Mucosa of descending colon (tissue), 3 donors: Measurements from ENCODE around the gene IZUMO1. TPM values are rescaled to one million over a fixed set of nuclear protein-coding genes. Genes with fewer than 3 reads are reported as not detected.

Experiments
- ATAC-seq: fragments of 200-7000 bp; cut with Tn5 transposase; one replicate; pipeline ENCODE4 v1.9.1; 2020; ENCODE audit warnings: mild to moderate bottlenecking, moderate library complexity
- DNase-seq, 3 donors: peaks; one replicate each; pipeline ENCODE4 v3.0.0-alpha.2; 2020
- H3K36me3 ChIP-seq: fragments of 200-600 bp; one replicate; pipeline ENCODE4 v1.8.0; 2021; ENCODE audit warnings: low read depth, mild to moderate bottlenecking
- H3K4me1 ChIP-seq: fragments of 200-600 bp; one replicate; pipeline ENCODE4 v1.8.0; 2021; ENCODE audit warnings: low read depth, mild to moderate bottlenecking
- H3K4me3 ChIP-seq: fragments of 200-600 bp; one replicate; pipeline ENCODE4 v1.8.0; 2021; ENCODE audit warnings: mild to moderate bottlenecking
- H3K9me3 ChIP-seq: fragments of 200-600 bp; one replicate; pipeline ENCODE4 v1.8.0; 2021; ENCODE audit warnings: mild to moderate bottlenecking
- CTCF ChIP-seq: fragments of 200-600 bp; IDR thresholded peaks from one replicate; pipeline ENCODE4 v1.8.0; 2022; ENCODE audit warnings: antibody characterized with exemption, mild to moderate bottlenecking
- intact Hi-C, 2 donors: fragments of 100-400 bp; cut with DNase I in 1 of 2; cut with micrococcal nuclease in 1 of 2; formaldehyde crosslinking; loops; one replicate each; pipeline versions ENCODE4 v1.11.0 to v1.11.1; 2022; cut with DNase I, micrococcal nuclease
- total RNA-seq, 3 donors: library from RNA; stranded (reverse); fragmentation: NEBNext Ultra II Directional in 2 of 3; extraction: Animal tissue kit (Norgen Biotek cat#: 25700) in 2 of 3; gene quantifications; one replicate each; pipeline versions ENCODE4 v1.2.1 to v1.2.4, GENCODE V29; 2021 to 2023
- donor health status: DM: no; HTN: no; CAD: no; lungs with moderate emphysema.
- donor health status: DM: no; HTN: no; CAD: no.
- donor health status: DM: no; HTN: yes; CAD: no.

The IZUMO1 gene
- total RNA-seq, 3 donors from 2014 or later = not detected

GRCh38 chr19:48741129-48741999 is 5.3 kb downstream of the IZUMO1 start:
- ATAC-seq = peak; percentile 52
- no peak overlapping the region for H3K4me3 ChIP-seq
- no peaks in the 10 kb centered on the region for H3K9me3 ChIP-seq
- H3K4me1 ChIP-seq = peaks cover 11% of the 10 kb centered on the region
- peak; percentile 58 to 72 (median 72) for DNase-seq
- intact Hi-C loops = no loop called here
- no peaks in the 10 kb centered on the region for H3K36me3 ChIP-seq
- TF ChIP-seq CTCF = no peak

- no peak for ATAC-seq
- no peak for TF ChIP-seq CTCF
- DNase-seq = no peak
- no peaks in the 10 kb centered on the region for H3K36me3 ChIP-seq
- intact Hi-C loops = no loop called here
- H3K9me3 ChIP-seq = no peaks in the 10 kb centered on the region
- peaks cover 12% of the 10 kb centered on the region for H3K4me1 ChIP-seq
- H3K4me3 ChIP-seq = no peak within 1 kb of the TSS
Measured at GRCh38 chr19:48740164-48740972, 6.3 kb downstream of the IZUMO1 start, which contains the start of gene RASIP1. Gene RASIP1 (minus strand): TSS chr19:48740610. CDS start chr19:48740282, 328 bp downstream.

GRCh38 chr19:48739404-48740163 is 7.1 kb downstream of the IZUMO1 start:
- no peak for ATAC-seq
- Histone ChIP-seq H3K4me3 (no peak overlapping the region), H3K36me3 (no peaks in the 10 kb centered on the region), H3K4me1 (peaks cover 17% of the 10 kb centered on the region), H3K9me3 (no peaks in the 10 kb centered on the region)
- no peak for TF ChIP-seq CTCF
- intact Hi-C loops = no loop called here
- DNase-seq = peak in 1 of 3 donors; percentile 50

- TF ChIP-seq CTCF = peak; percentile 52
- Histone ChIP-seq H3K4me3 (no peak overlapping the region), H3K36me3 (no peaks in the 10 kb centered on the region), H3K9me3 (no peaks in the 10 kb centered on the region), H3K4me1 (peaks cover 17% of the 10 kb centered on the region)
- ATAC-seq = peak; percentile 96
- peak; percentile 96 to 98 (median 97) for DNase-seq
- intact Hi-C loops = no loop called here
Measured at GRCh38 chr19:48738557-48739403, 7.9 kb downstream of the IZUMO1 start.
